Measurements from ENCODE around the gene CTAGE4. TPM values are rescaled to one million over a fixed set of nuclear protein-coding genes. Genes with fewer than 3 reads are reported as not detected.
"Not testable (repeated sequence)": the region's sequence is repeated elsewhere in the genome, so short reads cannot be mapped to it uniquely, and the experiment has no call there.

Gene CTAGE4
- total RNA-seq: 1 to 10 TPM; 5.0 to 5.4 TPM
- polyA plus RNA-seq: under 1 TPM in 1 of 2 donors, not detected in 1; 0.08 TPM

- CTCF ChIA-PET (ENCODE audit: partially characterized antibody); H3K4me3 ChIP-seq (ENCODE audit: low read length in 2 of 2); H3K36me3 Mint-ChIP-seq; H3K4me1 Mint-ChIP-seq; H3K27me3 ChIP-seq (ENCODE audit: insufficient read depth, low read length); DNase-seq; H3K9me3 Mint-ChIP-seq; H3K27me3 Mint-ChIP-seq; H3K27ac Mint-ChIP-seq; H3K4me1 ChIP-seq (ENCODE audit: insufficient read depth, low read length); H3K36me3 ChIP-seq (ENCODE audit: insufficient read depth, low read length); intact Hi-C loops (cut with micrococcal nuclease); H3K9me3 ChIP-seq (ENCODE audit: control insufficient read depth in 1 of 2, low read length in 2 of 2); H3K27ac ChIP-seq (ENCODE audit: low read depth, low read length); H3K4me3 Mint-ChIP-seq; POLR2A ChIA-PET (ENCODE audit: partially characterized antibody): not testable (repeated sequence)
Measured at GRCh38 chr7:144183166-144183565, at the start of gene CTAGE4. Gene CTAGE4 (plus strand): TSS chr7:144183466. CDS start chr7:144183504, 38 bp downstream.

GRCh38 chr7:144134116-144134515, 49.1 kb upstream of the CTAGE4 start:
- H3K9me3 ChIP-seq (ENCODE audit: control insufficient read depth in 1 of 2, low read length in 2 of 2): no peaks in the 10 kb centered on the region
- Mint-ChIP-seq H3K36me3 (no peaks in the 10 kb centered on the region), H3K4me3 (no peak overlapping the region), H3K4me1 (no peaks in the 10 kb centered on the region), H3K27ac (no peak overlapping the region), H3K9me3 (no peaks in the 10 kb centered on the region), H3K27me3 (no peaks in the 10 kb centered on the region)
- H3K27ac ChIP-seq (ENCODE audit: low read depth, low read length): no peak overlapping the region
- no peaks in the 10 kb centered on the region for H3K27me3 ChIP-seq (ENCODE audit: insufficient read depth, low read length)
- no peak for DNase-seq
- intact Hi-C loops (cut with micrococcal nuclease): no loop called here
- no peaks in the 10 kb centered on the region for H3K4me1 ChIP-seq (ENCODE audit: insufficient read depth, low read length)
- POLR2A ChIA-PET (ENCODE audit: partially characterized antibody): no interaction called here
- H3K4me3 ChIP-seq (ENCODE audit: low read length in 2 of 2): no peak overlapping the region
- no peaks in the 10 kb centered on the region for H3K36me3 ChIP-seq (ENCODE audit: insufficient read depth, low read length)
- CTCF ChIA-PET (ENCODE audit: partially characterized antibody): interaction anchor here (1.2 kb wide), 1 partner anchor 41 kb away, joined by 4 read pairs; no protein-coding TSS in a partner anchor

- Mint-ChIP-seq H3K27me3 (no peaks in the 10 kb centered on the region), H3K9me3 (no peaks in the 10 kb centered on the region), H3K36me3 (no peaks in the 10 kb centered on the region), H3K27ac (no peak overlapping the region), H3K4me1 (no peaks in the 10 kb centered on the region), H3K4me3 (no peak overlapping the region)
- Histone ChIP-seq H3K27me3 (ENCODE audit: insufficient read depth, low read length) (no peaks in the 10 kb centered on the region), H3K4me1 (ENCODE audit: insufficient read depth, low read length) (no peaks in the 10 kb centered on the region), H3K9me3 (ENCODE audit: control insufficient read depth in 1 of 2, low read length in 2 of 2) (no peaks in the 10 kb centered on the region), H3K36me3 (ENCODE audit: insufficient read depth, low read length) (no peaks in the 10 kb centered on the region), H3K27ac (ENCODE audit: low read depth, low read length) (no peak overlapping the region), H3K4me3 (ENCODE audit: low read length in 2 of 2) (no peak overlapping the region)
- CTCF ChIA-PET (ENCODE audit: partially characterized antibody): no interaction called here
- DNase-seq: no peak
- POLR2A ChIA-PET (ENCODE audit: partially characterized antibody): no interaction called here
- intact Hi-C loops (cut with micrococcal nuclease): no loop called here
Measured at GRCh38 chr7:144137501-144137900, 45.8 kb upstream of the CTAGE4 start.

- H3K9me3 Mint-ChIP-seq: peaks cover 0 to 17% (median 6%) of the 10 kb centered on the region in 8 donors
- Histone ChIP-seq H3K4me3 (ENCODE audit: low read length in 2 of 2) (no peak overlapping the region), H3K4me1 (ENCODE audit: insufficient read depth, low read length) (no peaks in the 10 kb centered on the region), H3K36me3 (ENCODE audit: insufficient read depth, low read length) (no peaks in the 10 kb centered on the region), H3K27me3 (ENCODE audit: insufficient read depth, low read length) (no peaks in the 10 kb centered on the region), H3K9me3 (ENCODE audit: control insufficient read depth in 1 of 2, low read length in 2 of 2) (no peaks in the 10 kb centered on the region), H3K27ac (ENCODE audit: low read depth, low read length) (no peak overlapping the region)
- intact Hi-C loops (cut with micrococcal nuclease): no loop called here
- no peak overlapping the region for H3K4me3 Mint-ChIP-seq
- CTCF ChIA-PET (ENCODE audit: partially characterized antibody): no interaction called here
- no peaks in the 10 kb centered on the region for H3K4me1 Mint-ChIP-seq
- no peak overlapping the region for H3K27ac Mint-ChIP-seq
- POLR2A ChIA-PET (ENCODE audit: partially characterized antibody): no interaction called here
- H3K27me3 Mint-ChIP-seq: peaks cover 1 to 3% of the 10 kb centered on the region in 2 donors
- peaks cover 0 to 3% of the 10 kb centered on the region in 2 donors for H3K36me3 Mint-ChIP-seq
- no peak for DNase-seq
Measured at GRCh38 chr7:144142187-144142586, 41.1 kb upstream of the CTAGE4 start.

GRCh38 chr7:144144426-144144825, 38.8 kb upstream of the CTAGE4 start:
- ChIA-PET POLR2A (ENCODE audit: partially characterized antibody) (no interaction called here), CTCF (ENCODE audit: partially characterized antibody) (no interaction called here)
- Histone ChIP-seq H3K9me3 (ENCODE audit: control insufficient read depth in 1 of 2, low read length in 2 of 2) (no peaks in the 10 kb centered on the region), H3K4me1 (ENCODE audit: insufficient read depth, low read length) (no peaks in the 10 kb centered on the region), H3K27me3 (ENCODE audit: insufficient read depth, low read length) (no peaks in the 10 kb centered on the region), H3K36me3 (ENCODE audit: insufficient read depth, low read length) (no peaks in the 10 kb centered on the region), H3K27ac (ENCODE audit: low read depth, low read length) (no peak overlapping the region), H3K4me3 (ENCODE audit: low read length in 2 of 2) (no peak overlapping the region)
- no peak for DNase-seq
- H3K27me3 Mint-ChIP-seq: peaks cover 4 to 5% of the 10 kb centered on the region in 2 donors
- H3K4me3 Mint-ChIP-seq: no peak overlapping the region
- intact Hi-C loops (cut with micrococcal nuclease): no loop called here
- H3K27ac Mint-ChIP-seq: no peak overlapping the region
- peaks cover 10 to 13% of the 10 kb centered on the region in 2 donors for H3K36me3 Mint-ChIP-seq
- no peaks in the 10 kb centered on the region for H3K4me1 Mint-ChIP-seq
- H3K9me3 Mint-ChIP-seq: peaks cover 6 to 39% (median 20%) of the 10 kb centered on the region in 8 donors

GRCh38 chr7:144148224-144148827, 34.9 kb upstream of the CTAGE4 start:
- Histone ChIP-seq H3K9me3 (ENCODE audit: control insufficient read depth in 1 of 2, low read length in 2 of 2) (no peaks in the 10 kb centered on the region), H3K36me3 (ENCODE audit: insufficient read depth, low read length) (no peaks in the 10 kb centered on the region), H3K27me3 (ENCODE audit: insufficient read depth, low read length) (no peaks in the 10 kb centered on the region), H3K4me3 (ENCODE audit: low read length in 2 of 2) (no peak overlapping the region), H3K4me1 (ENCODE audit: insufficient read depth, low read length) (no peaks in the 10 kb centered on the region), H3K27ac (ENCODE audit: low read depth, low read length) (no peak overlapping the region)
- peaks cover 10 to 13% of the 10 kb centered on the region in 2 donors for H3K36me3 Mint-ChIP-seq
- peaks cover 5 to 15% of the 10 kb centered on the region in 2 donors for H3K27me3 Mint-ChIP-seq
- peaks cover 6 to 57% (median 36%) of the 10 kb centered on the region in 8 donors for H3K9me3 Mint-ChIP-seq
- ChIA-PET POLR2A (ENCODE audit: partially characterized antibody) (no interaction called here), CTCF (ENCODE audit: partially characterized antibody) (no interaction called here)
- no peaks in the 10 kb centered on the region for H3K4me1 Mint-ChIP-seq
- no peak overlapping the region for H3K27ac Mint-ChIP-seq
- intact Hi-C loops (cut with micrococcal nuclease): no loop called here
- no peak overlapping the region for H3K4me3 Mint-ChIP-seq
- no peak for DNase-seq

- Mint-ChIP-seq H3K27ac (no peak overlapping the region), H3K36me3 (no peaks in the 10 kb centered on the region), H3K4me3 (no peak overlapping the region), H3K4me1 (no peaks in the 10 kb centered on the region), H3K27me3 (peaks cover 8 to 15% of the 10 kb centered on the region in 2 donors), H3K9me3 (no peaks in the 10 kb centered on the region)
- Histone ChIP-seq H3K36me3 (ENCODE audit: insufficient read depth, low read length) (no peaks in the 10 kb centered on the region), H3K9me3 (ENCODE audit: control insufficient read depth in 1 of 2, low read length in 2 of 2) (no peaks in the 10 kb centered on the region), H3K27ac (ENCODE audit: low read depth, low read length) (no peak overlapping the region), H3K4me3 (ENCODE audit: low read length in 2 of 2) (no peak overlapping the region), H3K27me3 (ENCODE audit: insufficient read depth, low read length) (no peaks in the 10 kb centered on the region), H3K4me1 (ENCODE audit: insufficient read depth, low read length) (no peaks in the 10 kb centered on the region)
- ChIA-PET POLR2A (ENCODE audit: partially characterized antibody) (no interaction called here), CTCF (ENCODE audit: partially characterized antibody) (no interaction called here)
- intact Hi-C loops (cut with micrococcal nuclease): no loop called here
- DNase-seq: no peak
Measured at GRCh38 chr7:144158861-144159260, 24.4 kb upstream of the CTAGE4 start.

GRCh38 chr7:144164784-144165183, 18.5 kb upstream of the CTAGE4 start:
- DNase-seq: no peak
- ChIA-PET CTCF (ENCODE audit: partially characterized antibody) (no interaction called here), POLR2A (ENCODE audit: partially characterized antibody) (no interaction called here)
- intact Hi-C loops (cut with micrococcal nuclease): no loop called here
- Histone ChIP-seq H3K4me1 (ENCODE audit: insufficient read depth, low read length) (no peaks in the 10 kb centered on the region), H3K4me3 (ENCODE audit: low read length in 2 of 2) (no peak overlapping the region), H3K9me3 (ENCODE audit: control insufficient read depth in 1 of 2, low read length in 2 of 2) (no peaks in the 10 kb centered on the region), H3K27me3 (ENCODE audit: insufficient read depth, low read length) (no peaks in the 10 kb centered on the region), H3K36me3 (ENCODE audit: insufficient read depth, low read length) (no peaks in the 10 kb centered on the region), H3K27ac (ENCODE audit: low read depth, low read length) (no peak overlapping the region)
- peaks cover 9 to 11% of the 10 kb centered on the region in 2 donors for H3K27me3 Mint-ChIP-seq
- peaks cover 0 to 4% (median 0%) of the 10 kb centered on the region in 8 donors for H3K9me3 Mint-ChIP-seq
- no peak overlapping the region for H3K27ac Mint-ChIP-seq
- H3K4me3 Mint-ChIP-seq: no peak overlapping the region
- no peaks in the 10 kb centered on the region for H3K4me1 Mint-ChIP-seq
- H3K36me3 Mint-ChIP-seq: no peaks in the 10 kb centered on the region
